Measurements from ENCODE around the gene AGPAT1. TPM values are rescaled to one million over a fixed set of nuclear protein-coding genes. Genes with fewer than 3 reads are reported as not detected.

The AGPAT1 gene
- total and polyA plus RNA-seq, 5 donors from 2014 or later = 11.8 to 23.9 (median 14.6) TPM

GRCh38 chr6:32168350-32168749 is 7.5 kb downstream of the AGPAT1 start:
- Histone ChIP-seq H3K4me1 (ENCODE audit: control insufficient read depth, insufficient read depth, low read length, poor library complexity, severe bottlenecking) (no peaks in the 10 kb centered on the region), H3K9me3 (ENCODE audit: control insufficient read depth in 2 of 2, low read length in 2 of 2) (no peaks in the 10 kb centered on the region), H3K27me3 (ENCODE audit: control insufficient read depth, insufficient read depth, low read length) (no peaks in the 10 kb centered on the region), H3K27ac (ENCODE audit: insufficient read depth, low read length, poor library complexity, severe bottlenecking) (no peak overlapping the region), H3K36me3 (ENCODE audit: control insufficient read depth, insufficient read depth, low read length) (peaks cover 16% of the 10 kb centered on the region), H3K4me3 (ENCODE audit: low read depth, low read length) (no peak overlapping the region)
- H3K4me3 Mint-ChIP-seq = no peak overlapping the region
- DNase-seq = no peak
- peaks cover 35% of the 10 kb centered on the region for H3K36me3 Mint-ChIP-seq
- H3K9me3 Mint-ChIP-seq = no peaks in the 10 kb centered on the region
- peak overlapping the region in 1 of 3 donors; percentile 75 for H3K27ac Mint-ChIP-seq
- no peak for ATAC-seq (ENCODE audit: low read depth in 2 of 2)
- no peaks in the 10 kb centered on the region for H3K27me3 Mint-ChIP-seq
- peaks cover 0 to 26% (median 9%) of the 10 kb centered on the region in 4 donors for H3K4me1 Mint-ChIP-seq

- Histone ChIP-seq H3K4me1 (ENCODE audit: control insufficient read depth, insufficient read depth, low read length, poor library complexity, severe bottlenecking) (no peaks in the 10 kb centered on the region), H3K27ac (ENCODE audit: insufficient read depth, low read length, poor library complexity, severe bottlenecking) (no peak overlapping the region), H3K27me3 (ENCODE audit: control insufficient read depth, insufficient read depth, low read length) (no peaks in the 10 kb centered on the region), H3K36me3 (ENCODE audit: control insufficient read depth, insufficient read depth, low read length) (peaks cover 16% of the 10 kb centered on the region), H3K4me3 (ENCODE audit: low read depth, low read length) (no peak overlapping the region), H3K9me3 (ENCODE audit: control insufficient read depth in 2 of 2, low read length in 2 of 2) (no peaks in the 10 kb centered on the region)
- DNase-seq (no peak), ATAC-seq (ENCODE audit: low read depth in 2 of 2) (no peak)
- Mint-ChIP-seq H3K4me1 (peaks cover 0 to 23% (median 4%) of the 10 kb centered on the region in 4 donors), H3K27me3 (no peaks in the 10 kb centered on the region), H3K27ac (peak overlapping the region in 1 of 3 donors; percentile 87), H3K9me3 (no peaks in the 10 kb centered on the region), H3K36me3 (peaks cover 39% of the 10 kb centered on the region), H3K4me3 (no peak overlapping the region)
Measured at GRCh38 chr6:32167761-32168262, 8.1 kb downstream of the AGPAT1 start.

GRCh38 chr6:32167154-32167760 is 8.6 kb downstream of the AGPAT1 start:
- no peaks in the 10 kb centered on the region for H3K9me3 Mint-ChIP-seq
- no peaks in the 10 kb centered on the region for H3K9me3 ChIP-seq (ENCODE audit: control insufficient read depth in 2 of 2, low read length in 2 of 2)
- H3K36me3 Mint-ChIP-seq = peaks cover 39% of the 10 kb centered on the region
- H3K27ac Mint-ChIP-seq = peak overlapping the region in 2 of 3 donors; percentile 22 to 87
- H3K36me3 ChIP-seq (ENCODE audit: control insufficient read depth, insufficient read depth, low read length) = peaks cover 16% of the 10 kb centered on the region
- H3K27me3 ChIP-seq (ENCODE audit: control insufficient read depth, insufficient read depth, low read length) = no peaks in the 10 kb centered on the region
- no peak overlapping the region for H3K4me3 Mint-ChIP-seq
- H3K27ac ChIP-seq (ENCODE audit: insufficient read depth, low read length, poor library complexity, severe bottlenecking) = no peak overlapping the region
- no peaks in the 10 kb centered on the region for H3K27me3 Mint-ChIP-seq
- DNase-seq (no peak), ATAC-seq (ENCODE audit: low read depth in 2 of 2) (no peak)
- no peak overlapping the region for H3K4me3 ChIP-seq (ENCODE audit: low read depth, low read length)
- peaks cover 0 to 20% (median under 1%) of the 10 kb centered on the region in 4 donors for H3K4me1 Mint-ChIP-seq
- H3K4me1 ChIP-seq (ENCODE audit: control insufficient read depth, insufficient read depth, low read length, poor library complexity, severe bottlenecking) = no peaks in the 10 kb centered on the region

- Mint-ChIP-seq H3K27me3 (no peaks in the 10 kb centered on the region), H3K4me1 (peaks cover 0 to 16% (median under 1%) of the 10 kb centered on the region in 4 donors), H3K9me3 (no peaks in the 10 kb centered on the region), H3K4me3 (no peak overlapping the region), H3K36me3 (peaks cover 39% of the 10 kb centered on the region), H3K27ac (no peak overlapping the region)
- no peaks in the 10 kb centered on the region for H3K9me3 ChIP-seq (ENCODE audit: control insufficient read depth in 2 of 2, low read length in 2 of 2)
- ATAC-seq (ENCODE audit: low read depth in 2 of 2) = no peak
- no peaks in the 10 kb centered on the region for H3K4me1 ChIP-seq (ENCODE audit: control insufficient read depth, insufficient read depth, low read length, poor library complexity, severe bottlenecking)
- no peak overlapping the region for H3K4me3 ChIP-seq (ENCODE audit: low read depth, low read length)
- H3K27me3 ChIP-seq (ENCODE audit: control insufficient read depth, insufficient read depth, low read length) = no peaks in the 10 kb centered on the region
- H3K27ac ChIP-seq (ENCODE audit: insufficient read depth, low read length, poor library complexity, severe bottlenecking) = no peak overlapping the region
- H3K36me3 ChIP-seq (ENCODE audit: control insufficient read depth, insufficient read depth, low read length) = peaks cover 16% of the 10 kb centered on the region
- DNase-seq = no peak
Measured at GRCh38 chr6:32166411-32167061, 9.3 kb downstream of the AGPAT1 start.

- peaks cover 4% of the 10 kb centered on the region for H3K36me3 ChIP-seq (ENCODE audit: control insufficient read depth, insufficient read depth, low read length)
- Mint-ChIP-seq H3K27me3 (no peaks in the 10 kb centered on the region), H3K4me1 (peaks cover 0 to 5% (median under 1%) of the 10 kb centered on the region in 4 donors), H3K9me3 (no peaks in the 10 kb centered on the region), H3K36me3 (peaks cover 26% of the 10 kb centered on the region), H3K4me3 (no peak within 1 kb of the TSS), H3K27ac (peak within 1 kb of the TSS in 1 of 3 donors; percentile 80)
- H3K9me3 ChIP-seq (ENCODE audit: control insufficient read depth in 2 of 2, low read length in 2 of 2) = no peaks in the 10 kb centered on the region
- DNase-seq = no peak
- no peaks in the 10 kb centered on the region for H3K4me1 ChIP-seq (ENCODE audit: control insufficient read depth, insufficient read depth, low read length, poor library complexity, severe bottlenecking)
- no peak for ATAC-seq (ENCODE audit: low read depth in 2 of 2)
- H3K4me3 ChIP-seq (ENCODE audit: low read depth, low read length) = no peak within 1 kb of the TSS
- no peaks in the 10 kb centered on the region for H3K27me3 ChIP-seq (ENCODE audit: control insufficient read depth, insufficient read depth, low read length)
- no peak within 1 kb of the TSS for H3K27ac ChIP-seq (ENCODE audit: insufficient read depth, low read length, poor library complexity, severe bottlenecking)
Measured at GRCh38 chr6:32164295-32164694, 11.6 kb downstream of the AGPAT1 start, which contains the start of gene EGFL8. Gene EGFL8, plus strand, starts transcription at chr6:32164595. Its CDS starts 1,571 bp downstream, at chr6:32166166.

- H3K27me3 Mint-ChIP-seq = no peaks in the 10 kb centered on the region
- peaks cover 0 to 3% (median under 1%) of the 10 kb centered on the region in 4 donors for H3K4me1 Mint-ChIP-seq
- Histone ChIP-seq H3K9me3 (ENCODE audit: control insufficient read depth in 2 of 2, low read length in 2 of 2) (no peaks in the 10 kb centered on the region), H3K4me1 (ENCODE audit: control insufficient read depth, insufficient read depth, low read length, poor library complexity, severe bottlenecking) (no peaks in the 10 kb centered on the region), H3K27me3 (ENCODE audit: control insufficient read depth, insufficient read depth, low read length) (no peaks in the 10 kb centered on the region), H3K4me3 (ENCODE audit: low read depth, low read length) (no peak overlapping the region), H3K27ac (ENCODE audit: insufficient read depth, low read length, poor library complexity, severe bottlenecking) (no peak overlapping the region), H3K36me3 (ENCODE audit: control insufficient read depth, insufficient read depth, low read length) (peaks cover 4% of the 10 kb centered on the region)
- no peaks in the 10 kb centered on the region for H3K9me3 Mint-ChIP-seq
- no peak overlapping the region for H3K4me3 Mint-ChIP-seq
- ATAC-seq (ENCODE audit: low read depth in 2 of 2) = no peak
- H3K36me3 Mint-ChIP-seq = peaks cover 24% of the 10 kb centered on the region
- H3K27ac Mint-ChIP-seq = no peak overlapping the region
- DNase-seq = no peak
Measured at GRCh38 chr6:32163559-32164258, 12.2 kb downstream of the AGPAT1 start.

- DNase-seq (no peak), ATAC-seq (ENCODE audit: low read depth in 2 of 2) (no peak)
- Histone ChIP-seq H3K9me3 (ENCODE audit: control insufficient read depth in 2 of 2, low read length in 2 of 2) (no peaks in the 10 kb centered on the region), H3K4me1 (ENCODE audit: control insufficient read depth, insufficient read depth, low read length, poor library complexity, severe bottlenecking) (peaks cover 20% of the 10 kb centered on the region), H3K36me3 (ENCODE audit: control insufficient read depth, insufficient read depth, low read length) (peaks cover 7% of the 10 kb centered on the region), H3K27ac (ENCODE audit: insufficient read depth, low read length, poor library complexity, severe bottlenecking) (no peak overlapping the region), H3K27me3 (ENCODE audit: control insufficient read depth, insufficient read depth, low read length) (no peaks in the 10 kb centered on the region), H3K4me3 (ENCODE audit: low read depth, low read length) (no peak overlapping the region)
- no peak overlapping the region for H3K27ac Mint-ChIP-seq
- H3K9me3 Mint-ChIP-seq = peaks cover 0 to 1% (median 0%) of the 10 kb centered on the region in 7 donors
- H3K4me1 Mint-ChIP-seq = peaks cover 0 to 31% (median 12%) of the 10 kb centered on the region in 4 donors
- H3K36me3 Mint-ChIP-seq = peaks cover 19% of the 10 kb centered on the region
- H3K27me3 Mint-ChIP-seq = peaks cover under 1% of the 10 kb centered on the region
- no peak overlapping the region for H3K4me3 Mint-ChIP-seq
Measured at GRCh38 chr6:32158052-32158451, 17.8 kb downstream of the AGPAT1 start.
